Suprapubic skin (tissue), 4 donors: Measurements from ENCODE around the gene RC3H1.

ENCODE experiments used
- POLR2A ChIP-seq, 2 donors: fragments of 450-650 bp; IDR thresholded peaks; one replicate each; pipeline ENCODE4 v1.6.1; 2017; ENCODE audit warnings: antibody characterized with exemption in 2 of 2, mild to moderate bottlenecking in 2 of 2, moderate library complexity in 2 of 2
- POLR2AphosphoS5 ChIP-seq, 3 donors: sonication (generic); formaldehyde crosslinking; IDR thresholded peaks; one replicate each; pipeline ENCODE4 v1.6.1; 2017; ENCODE audit warnings: antibody characterized with exemption in 3 of 3
- TF ChIP-seq, protein P1 (sequence below), 2 donors: fragments of 200-600 bp in 1 of 2; fragments of 450-650 bp in 1 of 2; sonication (generic) in 1 of 2; IDR thresholded peaks; one replicate each; pipeline ENCODE4 v1.5.1; 2016 to 2019; ENCODE audit warnings: antibody characterized with exemption in 2 of 2, mild to moderate bottlenecking in 1 of 2, moderate library complexity in 1 of 2

DNA sequence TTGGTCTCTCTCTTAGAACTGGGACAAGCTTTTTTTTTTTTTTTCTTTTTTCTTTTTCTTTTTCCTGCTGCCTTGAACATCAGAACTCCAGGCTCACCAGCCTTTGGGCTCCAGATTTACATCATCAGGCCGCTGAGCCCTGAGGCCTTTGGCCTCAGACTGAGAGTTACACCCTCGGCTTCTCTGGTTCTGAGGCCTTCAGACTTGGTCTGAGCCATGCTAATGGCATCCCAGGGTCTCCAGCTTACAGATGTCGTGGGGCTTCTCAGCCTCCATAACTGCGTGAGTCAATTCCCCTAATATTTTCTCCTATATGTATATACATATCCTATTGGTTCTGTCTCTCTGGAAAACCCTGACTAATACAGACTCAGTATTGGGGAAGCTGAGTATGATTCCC, 36.5 kb upstream of the RC3H1 start:
- TF ChIP-seq, protein P1, sequence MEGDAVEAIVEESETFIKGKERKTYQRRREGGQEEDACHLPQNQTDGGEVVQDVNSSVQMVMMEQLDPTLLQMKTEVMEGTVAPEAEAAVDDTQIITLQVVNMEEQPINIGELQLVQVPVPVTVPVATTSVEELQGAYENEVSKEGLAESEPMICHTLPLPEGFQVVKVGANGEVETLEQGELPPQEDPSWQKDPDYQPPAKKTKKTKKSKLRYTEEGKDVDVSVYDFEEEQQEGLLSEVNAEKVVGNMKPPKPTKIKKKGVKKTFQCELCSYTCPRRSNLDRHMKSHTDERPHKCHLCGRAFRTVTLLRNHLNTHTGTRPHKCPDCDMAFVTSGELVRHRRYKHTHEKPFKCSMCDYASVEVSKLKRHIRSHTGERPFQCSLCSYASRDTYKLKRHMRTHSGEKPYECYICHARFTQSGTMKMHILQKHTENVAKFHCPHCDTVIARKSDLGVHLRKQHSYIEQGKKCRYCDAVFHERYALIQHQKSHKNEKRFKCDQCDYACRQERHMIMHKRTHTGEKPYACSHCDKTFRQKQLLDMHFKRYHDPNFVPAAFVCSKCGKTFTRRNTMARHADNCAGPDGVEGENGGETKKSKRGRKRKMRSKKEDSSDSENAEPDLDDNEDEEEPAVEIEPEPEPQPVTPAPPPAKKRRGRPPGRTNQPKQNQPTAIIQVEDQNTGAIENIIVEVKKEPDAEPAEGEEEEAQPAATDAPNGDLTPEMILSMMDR (IDR thresholded peaks at IDR 0.05) = no peak
- TF ChIP-seq POLR2A (IDR thresholded peaks at IDR 0.05) (no peak), POLR2AphosphoS5 (IDR thresholded peaks at IDR 0.05) (no peak)
